OCI-LY7 (cell line): ENCODE results near the gene TTC28. TPM values are rescaled to one million over a fixed set of nuclear protein-coding genes. Genes with fewer than 3 reads are reported as not detected.

Experiments
- BruUV-seq: library from RNA; stranded (reverse); fragments of 400-500 nt; replicated peaks from 2 replicates; lab custom pipeline; 2021; lab: Mats Ljungman, UMichigan
- CTCF ChIA-PET: fragments of 300-600 bp; sonication (Branson Sonifier 250); formaldehyde crosslinking; loops from one replicate; lab custom pipeline; 2022; ENCODE audit warnings: antibody characterized with exemption; ENCODE audit not compliant: unreplicated experiment; lab: Charles Lee
- POLR2A ChIA-PET: fragments of 300-600 bp; sonication (Branson Sonifier 250); formaldehyde crosslinking; loops from one replicate; lab custom pipeline; 2022; ENCODE audit warnings: antibody characterized with exemption; lab: Charles Lee
- DNase-seq: peaks from one replicate; pipeline ENCODE4 v3.0.0-alpha.2; 2015; ENCODE audit warnings: low spot score
- H2AFZ ChIP-seq: fragments of 200-600 bp; sonication (generic), shearing (Covaris generic); 2 replicates; pipeline ENCODE4 v1.6.1; 2014; ENCODE audit warnings: mild to moderate bottlenecking, antibody characterized with exemption, low read length, moderate library complexity
- H3K27ac ChIP-seq: fragments of 200-600 bp; sonication (generic); 2 replicates; pipeline ENCODE4 v1.5.1; 2014; ENCODE audit warnings: mixed run types, low read depth, mild to moderate bottlenecking, moderate library complexity, low read length, inconsistent platforms; ENCODE audit not compliant: poor library complexity, severe bottlenecking
- H3K36me3 ChIP-seq: fragments of 200-600 bp; sonication (generic); 2 replicates; pipeline ENCODE4 v1.6.1; 2014; ENCODE audit warnings: mild to moderate bottlenecking, antibody characterized with exemption, low read length, moderate library complexity, mixed read lengths; ENCODE audit not compliant: insufficient read depth
- H3K4me1 ChIP-seq: fragments of 200-600 bp; sonication (generic); 2 replicates; pipeline ENCODE4 v1.5.1; 2014; ENCODE audit warnings: mild to moderate bottlenecking, low read length; ENCODE audit not compliant: insufficient read depth, poor library complexity, severe bottlenecking
- H3K4me2 ChIP-seq: fragments of 200-600 bp; sonication (generic); 2 replicates; pipeline ENCODE4 v1.6.1; 2014; ENCODE audit warnings: mild to moderate bottlenecking, low read length
- H3K4me3 ChIP-seq: fragments of 200-600 bp; sonication (generic); 2 replicates; pipeline ENCODE4 v1.5.1; 2014; ENCODE audit warnings: mild to moderate bottlenecking, low read depth, low read length; ENCODE audit not compliant: poor library complexity, severe bottlenecking
- H3K79me2 ChIP-seq: fragments of 200-600 bp; sonication (generic); 2 replicates; pipeline ENCODE4 v1.6.1; 2016; ENCODE audit warnings: low read depth, mild to moderate bottlenecking, low read length, moderate library complexity, mixed read lengths; ENCODE audit not compliant: insufficient read depth
- H3K9me2 ChIP-seq: fragments of 200-600 bp; sonication (generic); 2 replicates; pipeline ENCODE4 v1.6.1; 2016; ENCODE audit warnings: mild to moderate bottlenecking, low read length, mixed read lengths; ENCODE audit not compliant: insufficient read depth
- H3K9me3 ChIP-seq: fragments of 200-600 bp; sonication (generic); 2 replicates; pipeline ENCODE4 v1.6.1; 2014; ENCODE audit warnings: mild to moderate bottlenecking, mixed run types, low read length, mixed read lengths
- H4K20me1 ChIP-seq: fragments of 200-600 bp; sonication (generic); 2 replicates; pipeline ENCODE4 v1.6.1; 2014; ENCODE audit warnings: mild to moderate bottlenecking, antibody characterized with exemption, low read length, moderate library complexity, mixed read lengths; ENCODE audit not compliant: insufficient read depth
- CTCF ChIP-seq: fragments of 200-600 bp; sonication (generic); conservative IDR thresholded peaks from 2 replicates; pipeline ENCODE4 v1.5.1; 2014; ENCODE audit warnings: mild to moderate bottlenecking, antibody characterized with exemption, low read length, moderate library complexity, mixed read lengths
- EZH2phosphoT487 ChIP-seq: fragments of 200-600 bp; sonication (generic); IDR thresholded peaks from 2 replicates; pipeline ENCODE4 v1.6.1; 2018; ENCODE audit warnings: low read depth, borderline replicate concordance, mild to moderate bottlenecking, mixed run types, antibody characterized with exemption, low read length, moderate library complexity, mixed read lengths
- intact Hi-C: fragments of 100-400 bp; cut with micrococcal nuclease; formaldehyde crosslinking; loops from one replicate; pipeline ENCODE4 v1.10.0; 2022; ENCODE audit not compliant: unreplicated experiment
- total RNA-seq, 2 experiments: library from RNA; depleted of rRNA in 1 of 2; stranded (reverse); fragments of >200 nt in 1 of 2; shearing (Covaris generic) in 1 of 2; gene quantifications; 2 replicates each; pipeline ENCODE4 v1.2.3, GENCODE V29; 2014 to 2022

The TTC28 gene
- total RNA-seq, 2 experiments from 2014 or later = under 0.01 to 0.55 TPM

GRCh38 chr22:28299309-28299708 lies 380.3 kb downstream of the TTC28 start:
- TF ChIP-seq CTCF = no peak
- TF ChIP-seq EZH2phosphoT487 = no peak
- POLR2A ChIA-PET = interaction anchor here (0.8 kb wide), 1 partner anchor 9 kb away, joined by 4 read pairs; no protein-coding TSS in a partner anchor
- BruUV-seq = no TSS peak
- Histone ChIP-seq H3K4me1 (no peaks in the 10 kb centered on the region), H3K36me3 (no peaks in the 10 kb centered on the region), H4K20me1 (no peaks in the 10 kb centered on the region), H3K9me2 (no peaks in the 10 kb centered on the region), H3K4me3 (no peak overlapping the region), H3K4me2 (no peak overlapping the region), H3K9me3 (no peaks in the 10 kb centered on the region), H3K79me2 (no peaks in the 10 kb centered on the region), H2AFZ (no peak overlapping the region), H3K27ac (no peak overlapping the region)
- no peak for DNase-seq
- intact Hi-C loops = no loop called here
- CTCF ChIA-PET = no interaction called here

DNA sequence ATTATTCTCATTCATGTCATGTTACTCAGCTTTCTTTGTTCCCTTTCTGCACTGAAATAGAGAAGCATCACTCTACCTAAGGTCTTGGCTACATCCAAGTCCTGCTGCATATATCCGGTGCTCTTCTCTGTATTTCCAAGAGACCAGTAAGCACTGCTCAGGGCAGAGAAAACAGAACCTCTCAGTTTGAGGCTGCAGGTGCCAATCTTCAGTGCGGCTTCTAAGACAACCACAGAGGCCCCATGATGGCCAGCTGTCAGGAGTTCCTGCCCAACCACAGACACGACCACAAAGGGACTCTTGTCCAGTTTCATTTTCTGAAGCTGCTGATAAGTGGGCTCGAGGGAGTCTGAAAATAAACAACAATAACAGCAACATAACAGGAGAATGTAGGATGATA lies 382.1 kb downstream of the TTC28 start:
- Histone ChIP-seq H3K4me3 (no peak overlapping the region), H2AFZ (no peak overlapping the region), H3K4me2 (no peak overlapping the region), H3K9me3 (no peaks in the 10 kb centered on the region), H3K79me2 (no peaks in the 10 kb centered on the region), H3K36me3 (no peaks in the 10 kb centered on the region), H3K27ac (no peak overlapping the region), H3K4me1 (no peaks in the 10 kb centered on the region), H4K20me1 (no peaks in the 10 kb centered on the region), H3K9me2 (no peaks in the 10 kb centered on the region)
- TF ChIP-seq CTCF = no peak
- no peak for TF ChIP-seq EZH2phosphoT487
- intact Hi-C loops = no loop called here
- ChIA-PET CTCF (no interaction called here), POLR2A (no interaction called here)
- no peak for DNase-seq
- BruUV-seq = no TSS peak

DNA sequence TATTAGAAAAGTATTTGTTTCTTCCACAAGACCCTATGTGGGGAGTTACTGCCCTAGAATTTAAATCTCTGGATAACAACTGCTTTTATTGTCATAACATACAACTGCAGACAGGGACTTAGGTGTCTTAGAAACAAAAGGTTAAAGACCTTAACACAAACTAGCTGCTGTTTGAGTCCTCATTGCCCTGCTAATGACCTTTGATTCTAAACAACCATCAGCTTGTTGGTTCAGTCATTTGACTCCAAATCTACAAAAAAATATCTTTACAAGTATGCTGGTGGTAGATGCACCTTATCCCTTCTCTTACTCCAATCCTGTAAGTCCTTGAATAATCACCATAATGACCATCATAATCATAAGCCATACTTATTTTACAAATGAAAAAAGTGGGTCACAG lies 383.2 kb downstream of the TTC28 start:
- POLR2A ChIA-PET = no interaction called here
- no peak overlapping the region for H3K4me3 ChIP-seq
- H3K27ac ChIP-seq = no peak overlapping the region
- H4K20me1 ChIP-seq = no peaks in the 10 kb centered on the region
- TF ChIP-seq EZH2phosphoT487 (no peak), CTCF (no peak)
- H3K36me3 ChIP-seq = no peaks in the 10 kb centered on the region
- H3K9me3 ChIP-seq = no peaks in the 10 kb centered on the region
- no peaks in the 10 kb centered on the region for H3K79me2 ChIP-seq
- no peaks in the 10 kb centered on the region for H3K9me2 ChIP-seq
- intact Hi-C loops = no loop called here
- CTCF ChIA-PET = no interaction called here
- no peak overlapping the region for H3K4me2 ChIP-seq
- BruUV-seq = no TSS peak
- H3K4me1 ChIP-seq = no peaks in the 10 kb centered on the region
- no peak for DNase-seq
- no peak overlapping the region for H2AFZ ChIP-seq
